ENCODE data around the gene COIL.
"Not testable (repeated sequence)": the region's sequence is repeated elsewhere in the genome, so short reads cannot be mapped to it uniquely, and the experiment has no call there.

The COIL gene, protein sequence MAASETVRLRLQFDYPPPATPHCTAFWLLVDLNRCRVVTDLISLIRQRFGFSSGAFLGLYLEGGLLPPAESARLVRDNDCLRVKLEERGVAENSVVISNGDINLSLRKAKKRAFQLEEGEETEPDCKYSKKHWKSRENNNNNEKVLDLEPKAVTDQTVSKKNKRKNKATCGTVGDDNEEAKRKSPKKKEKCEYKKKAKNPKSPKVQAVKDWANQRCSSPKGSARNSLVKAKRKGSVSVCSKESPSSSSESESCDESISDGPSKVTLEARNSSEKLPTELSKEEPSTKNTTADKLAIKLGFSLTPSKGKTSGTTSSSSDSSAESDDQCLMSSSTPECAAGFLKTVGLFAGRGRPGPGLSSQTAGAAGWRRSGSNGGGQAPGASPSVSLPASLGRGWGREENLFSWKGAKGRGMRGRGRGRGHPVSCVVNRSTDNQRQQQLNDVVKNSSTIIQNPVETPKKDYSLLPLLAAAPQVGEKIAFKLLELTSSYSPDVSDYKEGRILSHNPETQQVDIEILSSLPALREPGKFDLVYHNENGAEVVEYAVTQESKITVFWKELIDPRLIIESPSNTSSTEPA

GRCh38 chr17:56960596-56961538 lies at the start of gene COIL:
TSS of gene COIL (minus strand) at chr17:56961050. CDS start at chr17:56961019, 31 bp downstream.
- peak; percentile 82 to 91 for DNase-seq (ENCODE audit: low read depth in 1 of 2, low spot score in 1 of 2)

DNA sequence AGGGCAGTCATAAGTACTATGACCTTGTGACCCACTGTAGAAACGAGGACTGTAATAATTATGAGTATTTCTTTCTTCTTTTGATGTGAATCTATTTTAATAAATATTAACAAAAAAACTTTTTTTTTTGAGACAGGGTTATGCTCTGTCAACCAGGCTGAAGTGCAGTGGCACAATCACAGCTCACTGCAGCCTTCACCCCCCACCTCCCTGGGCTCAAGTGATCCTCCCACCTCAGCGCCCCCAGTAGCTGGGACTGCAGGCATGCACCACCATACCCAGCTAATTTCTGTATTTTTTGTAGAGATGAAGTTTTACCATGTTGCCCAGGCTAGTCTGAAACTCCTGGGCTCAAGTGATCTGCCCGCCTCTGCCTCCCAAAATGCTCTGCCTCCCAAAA lies 49.6 kb upstream of the COIL start:
- DNase-seq (ENCODE audit: low read depth in 1 of 2, low spot score in 1 of 2) = no peak

GRCh38 chr17:57009737-57010445 lies 49.0 kb upstream of the COIL start:
- peak; percentile 12 to 22 for DNase-seq (ENCODE audit: low read depth in 1 of 2, low spot score in 1 of 2)

- DNase-seq (ENCODE audit: low read depth in 1 of 2, low spot score in 1 of 2) = no peak
Observed at GRCh38 chr17:57008958-57009357, 48.1 kb upstream of the COIL start.

DNA sequence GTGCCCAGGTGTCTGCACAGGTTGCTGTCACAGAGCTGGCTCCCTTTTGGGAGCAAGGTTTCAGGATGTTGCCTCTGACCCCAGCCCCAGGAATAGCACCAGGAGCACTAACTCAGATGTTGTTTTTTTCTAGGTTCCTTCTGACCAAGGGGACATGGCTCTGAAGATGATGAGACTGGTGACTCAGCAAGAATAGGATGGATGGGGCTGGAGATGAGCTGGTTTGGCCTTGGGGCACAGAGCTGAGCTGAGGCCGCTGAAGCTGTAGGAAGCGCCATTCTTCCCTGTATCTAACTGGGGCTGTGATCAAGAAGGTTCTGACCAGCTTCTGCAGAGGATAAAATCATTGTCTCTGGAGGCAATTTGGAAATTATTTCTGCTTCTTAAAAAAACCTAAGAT lies 45.2 kb upstream of the COIL start:
- no peak for DNase-seq (ENCODE audit: low read depth in 1 of 2, low spot score in 1 of 2)

- DNase-seq (ENCODE audit: low read depth in 1 of 2, low spot score in 1 of 2) = no peak
Observed at GRCh38 chr17:57004944-57005579, 44.2 kb upstream of the COIL start.

DNA sequence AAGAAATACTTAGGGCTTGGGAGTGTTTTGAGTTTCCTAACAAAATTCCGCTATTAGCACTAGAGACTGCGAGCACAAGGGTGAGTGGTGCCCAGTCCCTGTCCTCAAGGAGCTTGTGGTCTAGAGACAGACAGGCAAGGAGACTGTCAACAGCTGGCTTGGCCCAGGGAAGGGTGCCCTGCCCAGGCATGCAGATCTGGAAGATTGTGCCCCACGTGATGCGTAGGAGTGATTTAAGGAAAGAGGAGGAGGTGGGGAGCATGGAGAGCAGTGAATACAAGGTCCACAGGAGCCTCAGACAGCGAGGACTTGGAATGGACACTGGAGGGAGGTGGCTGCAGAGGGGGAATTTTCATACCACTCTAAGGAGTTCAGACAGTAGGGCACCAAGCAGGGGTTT lies 42.1 kb upstream of the COIL start:
- no peak for DNase-seq (ENCODE audit: low read depth in 1 of 2, low spot score in 1 of 2)

DNA sequence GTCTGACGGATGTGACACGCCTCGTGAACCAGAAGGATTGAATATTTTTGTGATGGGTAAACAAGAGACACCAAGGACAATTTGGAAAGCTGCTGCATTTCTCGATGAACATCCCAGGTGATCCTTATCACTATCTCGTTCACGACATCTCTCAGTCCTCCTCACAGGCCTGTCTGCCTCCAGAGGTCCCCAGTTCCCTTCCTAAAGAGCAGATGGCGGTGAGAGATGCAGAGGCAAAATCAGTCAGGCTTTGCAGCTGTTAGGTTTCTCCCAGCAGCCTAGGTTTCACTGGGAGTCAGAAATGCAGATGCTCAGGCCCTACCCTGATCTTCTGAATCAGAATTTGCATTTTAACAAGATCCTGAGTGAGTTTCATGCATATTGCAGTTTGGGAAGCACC lies 40.7 kb upstream of the COIL start:
- no peak for DNase-seq (ENCODE audit: low read depth in 1 of 2, low spot score in 1 of 2)

DNA sequence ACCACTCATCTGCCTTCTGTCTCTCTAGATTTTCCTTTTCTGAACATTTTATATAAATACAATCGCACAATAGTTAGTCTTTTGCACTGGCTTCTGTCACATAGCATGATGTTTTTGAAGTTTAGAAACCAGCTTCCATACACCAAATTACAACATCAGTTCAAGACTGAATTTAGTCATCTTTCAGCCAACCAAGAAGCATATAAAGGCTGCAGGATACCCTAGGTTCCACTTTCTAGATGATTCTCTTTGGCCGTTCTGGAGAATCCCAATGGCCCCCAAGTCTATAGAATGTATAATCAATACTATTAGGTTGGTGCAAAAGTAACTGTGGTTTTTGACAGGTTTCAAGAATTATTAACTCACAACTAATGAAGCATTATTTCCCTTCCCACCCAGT lies 36.5 kb upstream of the COIL start:
- no peak for DNase-seq (ENCODE audit: low read depth in 1 of 2, low spot score in 1 of 2)

DNA sequence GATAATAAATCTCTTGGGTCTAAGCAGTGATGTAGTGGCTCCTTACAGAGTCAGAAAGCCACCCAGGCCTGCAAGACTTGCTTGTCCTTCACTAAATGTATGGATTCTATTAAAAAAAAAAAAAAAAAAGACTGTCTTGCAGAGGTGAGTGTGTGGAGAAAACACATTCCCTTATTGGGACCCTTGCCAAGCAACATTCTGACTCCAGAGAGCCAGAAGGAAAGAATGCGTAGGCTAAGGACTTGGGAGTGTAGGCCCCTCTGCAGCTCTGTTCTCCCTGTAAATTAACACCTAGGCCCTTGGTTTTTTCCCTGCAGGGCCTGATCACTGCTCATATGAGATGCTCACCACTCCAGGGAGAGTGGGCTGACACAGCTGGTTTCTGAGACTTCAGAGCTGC lies 34.9 kb upstream of the COIL start:
- DNase-seq (ENCODE audit: low read depth in 1 of 2, low spot score in 1 of 2) = no peak

GRCh38 chr17:56994009-56994792 lies 33.4 kb upstream of the COIL start:
- no peak for DNase-seq (ENCODE audit: low read depth in 1 of 2, low spot score in 1 of 2)

DNA sequence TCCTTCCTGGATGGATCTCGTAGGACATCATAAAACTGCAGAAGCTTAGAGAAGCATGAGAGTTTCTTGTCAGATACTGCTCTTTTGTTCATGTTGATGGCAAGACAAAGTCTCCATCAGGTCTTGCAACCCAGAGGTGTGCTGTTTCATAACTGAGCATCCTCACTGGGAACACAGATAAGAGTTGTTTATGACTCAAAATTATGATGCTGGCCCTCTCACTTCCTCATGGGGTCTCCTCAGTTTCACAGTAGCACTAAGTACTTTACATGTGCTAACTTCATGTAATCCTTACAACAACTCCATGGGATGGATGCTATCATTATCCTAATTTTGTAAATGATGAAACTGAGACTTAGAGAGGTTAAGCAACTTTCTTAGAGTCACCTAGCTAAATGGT lies 31.5 kb upstream of the COIL start:
- no peak for DNase-seq (ENCODE audit: low read depth in 1 of 2, low spot score in 1 of 2)

DNA sequence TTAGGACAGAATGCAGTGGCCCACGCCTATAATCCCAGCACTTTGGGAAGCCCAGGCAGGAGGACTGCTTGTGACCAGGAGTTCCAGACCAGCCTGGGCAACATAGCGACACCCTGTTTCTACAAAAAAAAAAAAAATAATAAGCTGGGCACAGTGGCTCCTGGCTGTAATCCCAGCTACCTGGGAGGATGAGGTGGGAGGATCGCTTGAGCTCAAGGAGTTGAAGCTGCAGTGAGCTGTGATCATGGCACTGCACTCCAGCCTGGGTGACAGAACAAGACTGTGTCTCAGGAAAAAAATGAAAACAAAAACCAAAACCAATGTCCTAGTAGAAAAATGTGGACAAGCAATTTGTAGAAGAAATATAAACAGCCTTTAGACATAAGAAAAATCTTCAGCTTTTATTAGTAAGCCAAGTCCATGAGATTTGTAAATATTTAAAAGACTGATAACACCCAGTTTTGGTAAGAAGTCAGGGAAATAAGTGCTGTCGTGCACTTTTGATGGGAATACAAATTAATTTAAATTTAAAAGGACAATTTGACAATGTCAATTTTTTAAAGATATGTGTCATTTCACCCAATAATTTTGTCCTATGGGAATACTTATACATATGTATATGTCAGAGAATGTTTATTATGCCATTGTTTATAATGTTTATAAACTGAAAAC lies 28.2 kb upstream of the COIL start:
- DNase-seq (ENCODE audit: low read depth in 1 of 2, low spot score in 1 of 2) = no peak

GRCh38 chr17:56987283-56987834 lies 26.5 kb upstream of the COIL start:
- no peak for DNase-seq (ENCODE audit: low read depth in 1 of 2, low spot score in 1 of 2)

GRCh38 chr17:56985371-56986162 lies 24.7 kb upstream of the COIL start:
- no peak for DNase-seq (ENCODE audit: low read depth in 1 of 2, low spot score in 1 of 2)

DNA sequence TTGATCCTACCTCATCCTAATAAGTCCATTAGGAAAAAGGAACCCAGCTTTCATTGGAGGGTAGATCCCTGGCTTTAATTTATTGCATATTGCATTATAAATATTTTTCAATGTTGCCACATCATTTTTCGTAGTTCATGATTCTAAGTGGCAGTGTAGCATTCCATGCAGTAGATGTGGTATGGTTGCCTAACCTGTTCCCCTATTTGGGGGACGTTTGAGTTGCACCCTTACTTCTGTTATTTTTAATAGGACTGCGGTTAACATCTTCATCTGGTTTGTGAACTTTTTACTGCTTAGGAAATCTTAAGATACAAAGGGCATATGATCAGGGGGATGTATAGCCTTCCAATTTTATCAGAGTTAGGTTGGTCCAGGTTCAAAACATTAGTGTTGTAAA lies 22.5 kb upstream of the COIL start:
- DNase-seq (ENCODE audit: low read depth in 1 of 2, low spot score in 1 of 2) = no peak

GRCh38 chr17:56982312-56982711 lies 21.5 kb upstream of the COIL start:
- DNase-seq (ENCODE audit: low read depth in 1 of 2, low spot score in 1 of 2) = no peak

- not testable (repeated sequence) for DNase-seq (ENCODE audit: low read depth in 1 of 2, low spot score in 1 of 2)
Observed at GRCh38 chr17:56980526-56980925, 19.7 kb upstream of the COIL start.
